K562 (cell line): ENCODE measurements around the gene MARCHF3. TPM values are rescaled to one million over a fixed set of nuclear protein-coding genes. Genes with fewer than 3 reads are reported as not detected.

ENCODE experiments used
- ATAC-seq: fragments of 200-7000 bp; cut with Tn5 transposase; 3 replicates; pipeline ENCODE4 v1.9.1; 2020; ENCODE audit warnings: moderate library complexity
- BruUV-seq: library from RNA; stranded (reverse); fragments of 400-500 nt; replicated peaks from 2 replicates; lab custom pipeline; 2021; lab: Mats Ljungman, UMichigan
- CTCF ChIA-PET: fragments of 300-600 bp; formaldehyde crosslinking; extraction: SDS; loops from one replicate; lab custom pipeline; 2021; ENCODE audit warnings: low intra/inter-chr PET ratio; lab: Yijun Ruan, JAX
- POLR2A ChIA-PET: fragments of 300-600, 350-650 bp; sonication (Branson Sonifier 250); formaldehyde crosslinking; extraction: SDS; loops from one replicate; lab custom pipeline; 2021; ENCODE audit warnings: antibody characterized with exemption, inconsistent platforms; lab: Yijun Ruan, JAX
- DNase-seq, 4 experiments: peaks; one replicate each; pipeline versions ENCODE4 v3.0.0 to v3.0.0-alpha.2; 2011 to 2018; ENCODE audit warnings: low spot score in 3 of 4, mixed read lengths in 3 of 4; ENCODE audit errors: extremely low read depth in 1 of 4
- FAIRE-seq: peaks from 2 replicates; lab custom pipeline; 2011; peaks lifted over from hg19 to GRCh38; lab: Jason Lieb, UNC
- H2AFZ ChIP-seq: 2 replicates; pipeline ENCODE4 v1.6.0; 2011; ENCODE audit warnings: low read depth, low read length, control low read depth, inconsistent platforms
- H3K27ac ChIP-seq: fragments of 200-600 bp; 3 replicates; pipeline ENCODE4 v1.8.0; 2011; ENCODE audit warnings: low read depth, mild to moderate bottlenecking, control low read depth, inconsistent platforms, low read length, moderate library complexity, mixed read lengths; ENCODE audit errors: extremely low read depth
- H3K27me3 ChIP-seq, 2 experiments: fragments of 300-600 bp in 1 of 2; 2 replicates in 1 of 2; 3 replicates in 1 of 2; pipeline versions ENCODE4 v1.6.0 to v1.8.0; 2011; ENCODE audit warnings: inconsistent platforms in 2 of 2, low read length in 2 of 2, mild to moderate bottlenecking in 1 of 2, mixed read lengths in 1 of 2, moderate library complexity in 1 of 2; ENCODE audit not compliant: control insufficient read depth in 2 of 2, insufficient read depth in 2 of 2
- H3K36me3 ChIP-seq: fragments of 300-600 bp; 3 replicates; pipeline ENCODE4 v1.8.0; 2011; ENCODE audit warnings: mild to moderate bottlenecking, low read length, inconsistent platforms; ENCODE audit not compliant: control insufficient read depth, insufficient read depth
- H3K4me1 ChIP-seq, 2 experiments: fragments of 200-600 bp in 1 of 2; replicated peaks in 1 of 2; 2 replicates in 1 of 2; 3 replicates in 1 of 2; pipeline versions ENCODE4 v1.5.1 to v1.8.0; 2011; ENCODE audit warnings: inconsistent platforms in 2 of 2, low read length in 2 of 2, mild to moderate bottlenecking in 1 of 2, mixed read lengths in 1 of 2, moderate library complexity in 1 of 2; ENCODE audit not compliant: control insufficient read depth in 2 of 2, insufficient read depth in 2 of 2
- H3K4me2 ChIP-seq: 2 replicates; pipeline ENCODE4 v1.6.1; 2011; ENCODE audit warnings: low read length, control low read depth, inconsistent platforms, mixed read lengths; ENCODE audit not compliant: insufficient read depth
- H3K4me3 ChIP-seq: fragments of 200-600 bp; sonication (generic), shearing (Covaris generic); 2 replicates; pipeline ENCODE4 v1.5.1; 2016; ENCODE audit warnings: control low read depth, inconsistent platforms
- H3K79me2 ChIP-seq: fragments of 200-600 bp; 3 replicates; pipeline ENCODE4 v1.8.0; 2011; ENCODE audit warnings: low read length, inconsistent platforms; ENCODE audit not compliant: control insufficient read depth, insufficient read depth
- H3K9ac ChIP-seq, 2 experiments: 2 replicates each; pipeline versions ENCODE4 v1.6.0 to v1.6.1; 2011; ENCODE audit warnings: low read depth in 2 of 2, low read length in 2 of 2, control low read depth in 1 of 2, inconsistent platforms in 1 of 2, mild to moderate bottlenecking in 1 of 2, mixed read lengths in 1 of 2; ENCODE audit not compliant: insufficient read depth in 1 of 2
- H3K9me1 ChIP-seq: one replicate; pipeline ENCODE4 v1.6.0; 2011; ENCODE audit warnings: inconsistent platforms, mild to moderate bottlenecking, low read length, moderate library complexity; ENCODE audit not compliant: control insufficient read depth, insufficient read depth
- H3K9me3 ChIP-seq: replicated peaks from 2 replicates; pipeline ENCODE4 v1.5.1; 2011; ENCODE audit warnings: low read depth, low read length, inconsistent platforms; ENCODE audit not compliant: control insufficient read depth, insufficient read depth
- H4K20me1 ChIP-seq: replicated peaks from 2 replicates; pipeline ENCODE4 v1.6.1; 2011; ENCODE audit warnings: low read length, inconsistent platforms, mixed read lengths; ENCODE audit not compliant: control insufficient read depth, insufficient read depth
- KDM1A ChIP-seq, 2 experiments: fragments of 450-650 bp; IDR thresholded peaks; 2 replicates each; pipeline ENCODE4 v1.6.1; 2016; ENCODE audit warnings: mild to moderate bottlenecking in 2 of 2
- PRMT5 ChIP-seq: sonication (generic); formaldehyde crosslinking; IDR thresholded peaks from 2 replicates; pipeline ENCODE4 v1.5.0; 2020; ENCODE audit warnings: missing genetic modification reagents
- U2AF1 ChIP-seq: fragments of 200-400 bp; formaldehyde crosslinking; optimal IDR thresholded peaks from 2 replicates; pipeline ENCODE3; 2017; ENCODE audit warnings: mild to moderate bottlenecking, low read depth, low read length, moderate library complexity
- U2AF2 ChIP-seq: fragments of 200-400 bp; formaldehyde crosslinking; optimal IDR thresholded peaks from 2 replicates; pipeline ENCODE3; 2017; ENCODE audit warnings: low read depth, mild to moderate bottlenecking, low read length
- whole genome bisulfite sequencing: fragments of 100-300 bp; shearing (Covaris generic); methylation state at CpG from one replicate; pipeline ENCODE4 v1.1.6; 2016; ENCODE audit warnings: low coverage, mixed read lengths; ENCODE audit not compliant: insufficient coverage; ENCODE audit errors: missing lambda C conversion rate; 5-methylcytosine and 5-hydroxymethylcytosine counted together
- in situ Hi-C: fragments of 300-500 bp; cut with MboI; formaldehyde crosslinking; loops from 4 replicates; pipeline ENCODE4 v1.15.0; 2018; ENCODE audit warnings: inconsistent platforms, mixed read lengths
- intact Hi-C: fragments of 100-400 bp; cut with micrococcal nuclease; formaldehyde crosslinking; loops from 2 replicates; pipeline ENCODE4 v1.14.2; 2022
- polyA plus RNA-seq, 8 experiments: library from polyadenylated mRNA; depleted of rRNA in 4 of 8; stranded (reverse) in 5 of 8; unstranded in 3 of 8; fragments of >200 nt; fragmentation: Nextera tagmentation in 2 of 8; fragmentation: Illumina TruSeq in 1 of 8; extraction: Ambion mirVana in 2 of 8; extraction: Trizol in 1 of 8; gene quantifications; 2 replicates each; pipeline versions ENCODE4 v1.2.1 to v1.2.3, GENCODE V29; 2011 to 2014; ENCODE audit warnings: inconsistent platforms in 1 of 8, missing spikeins in 1 of 8
- total RNA-seq, 7 experiments: library from RNA; depleted of rRNA in 6 of 7; stranded (reverse); fragments of >200 nt in 6 of 7; fragmentation: Illumina TruSeq in 2 of 7; extraction: Trizol in 2 of 7; gene quantifications; 2 replicates each; pipeline versions ENCODE4 v1.2.1 to v1.2.3, GENCODE V29; 2011 to 2021; ENCODE audit warnings: low replicate concordance in 1 of 7
- TF ChIP-seq, protein P1 (sequence below): fragments of 250-450 bp; sonication (Bioruptor Pico); IDR thresholded peaks from 2 replicates; pipeline ENCODE4 v1.5.0; 2022; ENCODE audit warnings: mild to moderate bottlenecking
- TF ChIP-seq, protein P2 (sequence below): fragments of 250-450 bp; sonication (Bioruptor Pico); IDR thresholded peaks from 2 replicates; pipeline ENCODE4 v1.8.0; 2021; ENCODE audit warnings: moderate library complexity, mild to moderate bottlenecking, inconsistent platforms

The MARCHF3 gene
- total and polyA plus RNA-seq, 9 of the 15 experiments (the other 6 are each of a cell fraction or from before 2014, with no cell fraction given), result 5.6 to 37.4 (median 16.5) TPM

DNA sequence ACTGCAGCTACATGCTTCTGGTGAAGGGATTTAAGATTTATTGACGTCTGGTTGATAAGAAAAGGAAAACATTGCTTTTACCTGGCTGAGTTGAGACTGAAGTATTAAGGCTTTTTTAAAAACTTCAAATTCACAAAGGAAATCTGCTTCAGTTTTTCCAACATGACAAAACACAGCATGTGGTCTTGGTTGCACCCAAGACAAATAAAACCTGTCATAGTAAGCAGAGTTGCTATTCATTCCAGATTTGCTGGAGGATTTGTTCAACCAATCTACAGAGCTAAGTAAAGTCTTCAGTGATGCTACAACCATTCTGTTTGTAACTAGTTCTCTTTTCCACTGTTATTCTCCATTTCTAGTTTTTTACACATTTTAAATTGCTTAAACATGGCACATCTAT lies 31.6 kb upstream of the MARCHF3 start (continued):
- TF ChIP-seq, protein P1, sequence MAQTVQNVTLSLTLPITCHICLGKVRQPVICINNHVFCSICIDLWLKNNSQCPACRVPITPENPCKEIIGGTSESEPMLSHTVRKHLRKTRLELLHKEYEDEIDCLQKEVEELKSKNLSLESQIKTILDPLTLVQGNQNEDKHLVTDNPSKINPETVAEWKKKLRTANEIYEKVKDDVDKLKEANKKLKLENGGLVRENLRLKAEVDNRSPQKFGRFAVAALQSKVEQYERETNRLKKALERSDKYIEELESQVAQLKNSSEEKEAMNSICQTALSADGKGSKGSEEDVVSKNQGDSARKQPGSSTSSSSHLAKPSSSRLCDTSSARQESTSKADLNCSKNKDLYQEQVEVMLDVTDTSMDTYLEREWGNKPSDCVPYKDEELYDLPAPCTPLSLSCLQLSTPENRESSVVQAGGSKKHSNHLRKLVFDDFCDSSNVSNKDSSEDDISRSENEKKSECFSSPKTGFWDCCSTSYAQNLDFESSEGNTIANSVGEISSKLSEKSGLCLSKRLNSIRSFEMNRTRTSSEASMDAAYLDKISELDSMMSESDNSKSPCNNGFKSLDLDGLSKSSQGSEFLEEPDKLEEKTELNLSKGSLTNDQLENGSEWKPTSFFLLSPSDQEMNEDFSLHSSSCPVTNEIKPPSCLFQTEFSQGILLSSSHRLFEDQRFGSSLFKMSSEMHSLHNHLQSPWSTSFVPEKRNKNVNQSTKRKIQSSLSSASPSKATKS (CRISPR knock-in tag), result no peak
- TF ChIP-seq U2AF2 (no peak), PRMT5 (CRISPR knock-in tag) (no peak)
- TF ChIP-seq, protein P2, sequence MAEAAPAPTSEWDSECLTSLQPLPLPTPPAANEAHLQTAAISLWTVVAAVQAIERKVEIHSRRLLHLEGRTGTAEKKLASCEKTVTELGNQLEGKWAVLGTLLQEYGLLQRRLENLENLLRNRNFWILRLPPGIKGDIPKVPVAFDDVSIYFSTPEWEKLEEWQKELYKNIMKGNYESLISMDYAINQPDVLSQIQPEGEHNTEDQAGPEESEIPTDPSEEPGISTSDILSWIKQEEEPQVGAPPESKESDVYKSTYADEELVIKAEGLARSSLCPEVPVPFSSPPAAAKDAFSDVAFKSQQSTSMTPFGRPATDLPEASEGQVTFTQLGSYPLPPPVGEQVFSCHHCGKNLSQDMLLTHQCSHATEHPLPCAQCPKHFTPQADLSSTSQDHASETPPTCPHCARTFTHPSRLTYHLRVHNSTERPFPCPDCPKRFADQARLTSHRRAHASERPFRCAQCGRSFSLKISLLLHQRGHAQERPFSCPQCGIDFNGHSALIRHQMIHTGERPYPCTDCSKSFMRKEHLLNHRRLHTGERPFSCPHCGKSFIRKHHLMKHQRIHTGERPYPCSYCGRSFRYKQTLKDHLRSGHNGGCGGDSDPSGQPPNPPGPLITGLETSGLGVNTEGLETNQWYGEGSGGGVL (CRISPR knock-in tag), result no peak

DNA sequence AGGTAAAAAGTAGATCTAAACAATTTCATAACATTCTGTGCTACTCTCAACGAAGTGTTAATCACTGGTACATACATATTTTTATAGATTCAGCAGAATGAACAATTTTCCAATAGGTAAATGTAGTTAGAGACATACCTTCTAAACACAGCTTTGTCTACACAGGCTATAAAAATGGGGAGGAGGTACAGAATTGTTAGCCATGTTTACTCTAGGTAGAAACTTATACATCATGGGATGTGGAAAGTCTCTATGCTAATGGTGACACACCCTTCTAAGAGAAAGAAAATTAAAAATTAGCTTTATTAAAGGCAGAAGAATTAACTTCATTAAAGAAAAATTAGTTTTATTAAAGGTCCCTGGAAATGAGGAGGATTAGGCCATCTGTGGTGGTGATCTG lies 31.2 kb upstream of the MARCHF3 start:
- Histone ChIP-seq H3K9me3 (no peaks in the 10 kb centered on the region), H2AFZ (no peak overlapping the region), H3K27me3 (no peaks in the 10 kb centered on the region), H3K9me1 (no peaks in the 10 kb centered on the region), H4K20me1 (no peaks in the 10 kb centered on the region), H3K79me2 (no peaks in the 10 kb centered on the region), H3K4me2 (no peak overlapping the region), H3K27ac (no peak overlapping the region), H3K36me3 (no peaks in the 10 kb centered on the region), H3K4me3 (no peak overlapping the region), H3K4me1 (no peaks in the 10 kb centered on the region), H3K9ac (no peak overlapping the region)
- intact Hi-C loops, result no loop called here
- 5% methylated on average over 1 of the region's 1 CpG for WGBS
- ATAC-seq, result no peak
- TF ChIP-seq KDM1A (IDR thresholded peaks at IDR 0.05), result no peak
- no peak for TF ChIP-seq U2AF1
- DNase-seq, result no peak
- CTCF ChIA-PET, result no interaction called here
- in situ Hi-C loops, result no loop called here
- POLR2A ChIA-PET, result interaction anchor here (0.6 kb wide), 1 partner anchor 363 kb away, joined by 3 read pairs; no protein-coding TSS in a partner anchor
- BruUV-seq, result no TSS peak
- FAIRE-seq, result no peak
